ENCODE data around the gene C17orf100. TPM values are rescaled to one million over a fixed set of nuclear protein-coding genes. Genes with fewer than 3 reads are reported as not detected.
A peak's percentile ranks its signal among the peaks of the same experiment; 100 is the strongest.

The C17orf100 gene
- total and polyA plus RNA-seq, 2 of the 13 experiments (the other 11 are each of a cell fraction or from before 2014, with no cell fraction given) = 3.6 to 8.7 TPM

- TF ChIP-seq NCOA1 (CRISPR knock-in tag; IDR thresholded peaks at IDR 0.05) = no peak; the same call in 1 of the 2 replicates
- no peak for TF ChIP-seq ZNF414 (CRISPR knock-in tag; IDR thresholded peaks at IDR 0.05)
- no peak for TF ChIP-seq ZUFSP (CRISPR knock-in tag; IDR thresholded peaks at IDR 0.05; ENCODE audit: borderline replicate concordance)
- TF ChIP-seq ZNF549 (CRISPR knock-in tag; IDR thresholded peaks at IDR 0.05) = no peak
- no peak; the same call in 1 of the 2 replicates for TF ChIP-seq MED1 (CRISPR knock-in tag; IDR thresholded peaks at IDR 0.05)
- TF ChIP-seq TAF1 (CRISPR knock-in tag; IDR thresholded peaks at IDR 0.05) = peak; percentile 79
- no peak for TF ChIP-seq ZNF768 (CRISPR knock-in tag; IDR thresholded peaks at IDR 0.05)
- TF ChIP-seq MLXIP (CRISPR knock-in tag; IDR thresholded peaks at IDR 0.05; ENCODE audit: borderline replicate concordance) = no peak
- TF ChIP-seq ZSCAN25 (CRISPR knock-in tag; IDR thresholded peaks at IDR 0.05) = 0 out of 2 replicates have a peak, but pooled peaks have one; percentile 8
- no peak for TF ChIP-seq GLI4 (CRISPR knock-in tag; IDR thresholded peaks at IDR 0.05; ENCODE audit: borderline replicate concordance)
- TF ChIP-seq NCOA5 (CRISPR knock-in tag; IDR thresholded peaks at IDR 0.05) = no peak
- TF ChIP-seq PBX2 (CRISPR knock-in tag; IDR thresholded peaks at IDR 0.05) = no peak
- no peak for TF ChIP-seq NFE2L2 (IDR thresholded peaks at IDR 0.05; ENCODE audit: low read length)
- TF ChIP-seq ZNF557 (CRISPR knock-in tag; IDR thresholded peaks at IDR 0.05) = no peak
- peak; percentile 78 for TF ChIP-seq FOXK1 (CRISPR knock-in tag; IDR thresholded peaks at IDR 0.05; ENCODE audit: borderline replicate concordance, low read depth)
- no peak for TF ChIP-seq ZFP36L1 (CRISPR knock-in tag; IDR thresholded peaks at IDR 0.05)
- TF ChIP-seq MED8 (CRISPR knock-in tag; IDR thresholded peaks at IDR 0.05; ENCODE audit: insufficient replicate concordance) = no peak
- peak; percentile 93 for TF ChIP-seq SP4 (CRISPR knock-in tag; IDR thresholded peaks at IDR 0.05)
- no peak for TF ChIP-seq ZFP1 (CRISPR knock-in tag; IDR thresholded peaks at IDR 0.05)
- TF ChIP-seq ZNF253 (CRISPR knock-in tag; IDR thresholded peaks at IDR 0.05; ENCODE audit: borderline replicate concordance) = no peak
- TF ChIP-seq MAF1 (CRISPR knock-in tag; IDR thresholded peaks at IDR 0.05; ENCODE audit: borderline replicate concordance) = no peak
- TF ChIP-seq ESRRA (CRISPR knock-in tag; IDR thresholded peaks at IDR 0.05; ENCODE audit: low read depth) = no peak
- no peak for TF ChIP-seq ZNF484 (CRISPR knock-in tag; IDR thresholded peaks at IDR 0.05; ENCODE audit: borderline replicate concordance, low read depth)
- TF ChIP-seq IKZF1 (IDR thresholded peaks at IDR 0.05) = no peak
- TF ChIP-seq NBN (conservative IDR thresholded peaks at IDR 0.05) = no peak
- TF ChIP-seq ZKSCAN8 (CRISPR knock-in tag; IDR thresholded peaks at IDR 0.05; ENCODE audit: borderline replicate concordance) = no peak
- no peak for TF ChIP-seq SRSF4 (IDR thresholded peaks at IDR 0.05; ENCODE audit: low read depth, low read length, poor library complexity, severe bottlenecking)
Observed at GRCh38 chr17:6651354-6651918, at the start of gene C17orf100, which contains the start of gene MED31 (continued).
